ENCODE measurements around the gene TMEM131. TPM values are rescaled to one million over a fixed set of nuclear protein-coding genes. Genes with fewer than 3 reads are reported as not detected.

TMEM131 gene
- total and polyA plus RNA-seq, 10 of the 15 experiments (the other 5 are each of a cell fraction or from before 2014, with no cell fraction given), result 6.0 to 48.2 (median 23.2) TPM

- intact Hi-C loops (cut with micrococcal nuclease; ENCODE audit: unreplicated experiment), result loop anchor here (2.0 to 10.0 kb wide), 3 partner anchors 28 to 122 kb away; partner anchors contain the start of gene VWA3B
- Histone ChIP-seq H3K27me3 (replicated peaks in 1 of 2; ENCODE audit: control insufficient read depth in 2 of 2, insufficient read depth in 2 of 2, low read length in 1 of 2) (no peaks in the 10 kb centered on the region), H3K4me3 (no peak overlapping the region), H3K36me3 (ENCODE audit: control insufficient read depth in 2 of 2, insufficient read depth in 2 of 2, low read length in 1 of 2) (no peaks in the 10 kb centered on the region), H3K4me1 (ENCODE audit: control insufficient read depth, insufficient read depth, low read length) (peaks cover 22% of the 10 kb centered on the region), H3K27ac (ENCODE audit: control insufficient read depth, insufficient read depth) (no peak overlapping the region), H3K4me2 (ENCODE audit: control insufficient read depth, insufficient read depth) (0 out of 2 replicates have a peak overlapping the region, but pooled peaks have one; percentile 1), H3K9me3 (replicated peaks; ENCODE audit: control insufficient read depth, insufficient read depth, low read length) (no peaks in the 10 kb centered on the region; the same call in 2 of the 3 replicates), H4K20me1 (ENCODE audit: control insufficient read depth, insufficient read depth) (peaks cover 6% of the 10 kb centered on the region; the same call in 1 of the 2 replicates), H2AFZ (ENCODE audit: control insufficient read depth, low read depth, low read length) (no peak overlapping the region), H3K79me2 (ENCODE audit: control insufficient read depth, insufficient read depth, low read length) (peaks cover 58% of the 10 kb centered on the region), H3K9ac (ENCODE audit: control insufficient read depth, insufficient read depth, low read length) (no peak overlapping the region)
- DNase-seq (ENCODE audit: low read depth, low spot score) (no peak), ATAC-seq (peak; percentile 57; the same call in 1 of the 3 replicates), FAIRE-seq (no peak)
- in situ Hi-C loops (cut with MboI), result no loop called here
- SMC1A ChIA-PET (ENCODE audit: uncharacterized antibody, unreplicated experiment), result interaction anchor here (0.9 to 3.7 kb wide), 18 partner anchors 8 to 122 kb away, joined by 3 to 35 read pairs (median 4); no protein-coding TSS in a partner anchor
- TF ChIP-seq BHLHE40 (IDR thresholded peaks at IDR 0.05; ENCODE audit: borderline replicate concordance in 1 of 2, low read depth in 2 of 2, low read length in 1 of 2) (0 out of 4 replicates have a peak, but pooled peaks of 1 of the 2 experiments have one; percentile 19), SREBF1 (IDR thresholded peaks at IDR 0.05; ENCODE audit: low read length) (peak; percentile 49; the same call in 1 of the 2 replicates), ZNF217 (IDR thresholded peaks at IDR 0.05) (0 out of 2 replicates have a peak, but pooled peaks have one; percentile 36), SKIL (IDR thresholded peaks at IDR 0.05; ENCODE audit: low read depth, poor library complexity, severe bottlenecking) (peak; percentile 8), POLR2AphosphoS5 (IDR thresholded peaks at IDR 0.05; ENCODE audit: low read length) (no peak)
- POLR2A ChIA-PET, result interaction anchor here (0.5 to 1.4 kb wide), 7 partner anchors 8 to 36 kb away, joined by 3 to 5 read pairs (median 4); no protein-coding TSS in a partner anchor
- no TSS peak for BruUV-seq (replicated peaks)
- RAD21 ChIA-PET (ENCODE audit: unreplicated experiment), result interaction anchor here (1.0 to 4.4 kb wide), 11 partner anchors 12 to 92 kb away, joined by 3 to 22 read pairs (median 7); no protein-coding TSS in a partner anchor
- CTCF ChIA-PET, result interaction anchor here (0.9 to 2.5 kb wide), 4 partner anchors 28 to 66 kb away, joined by 3 to 6 read pairs (median 4); no protein-coding TSS in a partner anchor
Observed at GRCh38 chr2:97963079-97963406, 32.7 kb downstream of the TMEM131 start.

Data from GM12878 (cell line).